MCF 10A (cell line): ENCODE results near the gene TNK2. TPM values are rescaled to one million over a fixed set of nuclear protein-coding genes. Genes with fewer than 3 reads are reported as not detected.

Experiments used
- BruUV-seq: library from RNA; stranded (reverse); fragments of 400-500 nt; replicated peaks from 2 replicates; lab custom pipeline; 2021; lab: Mats Ljungman, UMichigan
- CTCF ChIA-PET: fragments of 300-600 bp; sonication (Branson Sonifier 250); formaldehyde crosslinking; extraction: SDS; loops from one replicate; lab custom pipeline; 2021; ENCODE audit warnings: antibody characterized with exemption, inconsistent platforms; lab: Yijun Ruan, JAX
- POLR2A ChIA-PET: fragments of 300-600, 350-650 bp; sonication (Branson Sonifier 250); formaldehyde crosslinking; extraction: SDS; loops from one replicate; lab custom pipeline; 2020; ENCODE audit warnings: antibody characterized with exemption, inconsistent platforms; lab: Yijun Ruan, JAX
- DNase-seq: peaks from one replicate; pipeline ENCODE4 v3.0.0-alpha.2; 2018; ENCODE audit not compliant: unreplicated experiment
- H3K27ac Mint-ChIP-seq: one replicate; pipeline ENCODE4 v1.8.0; 2022; ENCODE audit warnings: mild to moderate bottlenecking, low read depth, mixed read lengths; ENCODE audit not compliant: unreplicated experiment
- H3K27me3 Mint-ChIP-seq: one replicate; pipeline ENCODE4 v1.8.0; 2022; ENCODE audit warnings: mixed read lengths; ENCODE audit not compliant: insufficient read depth, unreplicated experiment
- H3K36me3 Mint-ChIP-seq: one replicate; pipeline ENCODE4 v1.8.0; 2022; ENCODE audit warnings: mild to moderate bottlenecking, moderate library complexity, mixed read lengths; ENCODE audit not compliant: insufficient read depth, unreplicated experiment
- H3K4me1 Mint-ChIP-seq: one replicate; pipeline ENCODE4 v1.8.0; 2022; ENCODE audit warnings: mixed read lengths; ENCODE audit not compliant: insufficient read depth, unreplicated experiment
- H3K4me3 Mint-ChIP-seq: one replicate; pipeline ENCODE4 v1.8.0; 2022; ENCODE audit warnings: mild to moderate bottlenecking, moderate library complexity, mixed read lengths; ENCODE audit not compliant: unreplicated experiment
- H3K9me3 Mint-ChIP-seq: one replicate; pipeline ENCODE4 v1.8.0; 2022; ENCODE audit warnings: mixed read lengths; ENCODE audit not compliant: unreplicated experiment
- intact Hi-C: fragments of 100-400 bp; cut with micrococcal nuclease; formaldehyde crosslinking; loops from 2 replicates; pipeline ENCODE4 v1.14.1; 2022
- total RNA-seq: library from RNA; stranded (reverse); gene quantifications from 2 replicates; pipeline ENCODE4 v1.2.3, GENCODE V29; 2022
- TF ChIP-seq, protein P1 (sequence below): fragments of 200-600 bp; IDR thresholded peaks from one replicate; pipeline ENCODE4 v1.8.0; 2022; ENCODE audit warnings: antibody characterized with exemption, mild to moderate bottlenecking; ENCODE audit not compliant: unreplicated experiment

The TNK2 gene
- total RNA-seq, 1 experiment from 2014 or later = 75.8 TPM

- Mint-ChIP-seq H3K36me3 (peaks cover 32% of the 10 kb centered on the region), H3K27me3 (no peaks in the 10 kb centered on the region), H3K27ac (no peak overlapping the region), H3K4me3 (no peak overlapping the region), H3K4me1 (no peaks in the 10 kb centered on the region), H3K9me3 (no peaks in the 10 kb centered on the region)
- no TSS peak for BruUV-seq
- POLR2A ChIA-PET = no interaction called here
- TF ChIP-seq, protein P1, sequence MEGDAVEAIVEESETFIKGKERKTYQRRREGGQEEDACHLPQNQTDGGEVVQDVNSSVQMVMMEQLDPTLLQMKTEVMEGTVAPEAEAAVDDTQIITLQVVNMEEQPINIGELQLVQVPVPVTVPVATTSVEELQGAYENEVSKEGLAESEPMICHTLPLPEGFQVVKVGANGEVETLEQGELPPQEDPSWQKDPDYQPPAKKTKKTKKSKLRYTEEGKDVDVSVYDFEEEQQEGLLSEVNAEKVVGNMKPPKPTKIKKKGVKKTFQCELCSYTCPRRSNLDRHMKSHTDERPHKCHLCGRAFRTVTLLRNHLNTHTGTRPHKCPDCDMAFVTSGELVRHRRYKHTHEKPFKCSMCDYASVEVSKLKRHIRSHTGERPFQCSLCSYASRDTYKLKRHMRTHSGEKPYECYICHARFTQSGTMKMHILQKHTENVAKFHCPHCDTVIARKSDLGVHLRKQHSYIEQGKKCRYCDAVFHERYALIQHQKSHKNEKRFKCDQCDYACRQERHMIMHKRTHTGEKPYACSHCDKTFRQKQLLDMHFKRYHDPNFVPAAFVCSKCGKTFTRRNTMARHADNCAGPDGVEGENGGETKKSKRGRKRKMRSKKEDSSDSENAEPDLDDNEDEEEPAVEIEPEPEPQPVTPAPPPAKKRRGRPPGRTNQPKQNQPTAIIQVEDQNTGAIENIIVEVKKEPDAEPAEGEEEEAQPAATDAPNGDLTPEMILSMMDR = no peak
- DNase-seq = no peak
- intact Hi-C loops = no loop called here
- CTCF ChIA-PET = interaction anchor here (1.1 to 1.3 kb wide), 2 partner anchors 11 to 28 kb away, joined by 5 to 6 read pairs; no protein-coding TSS in a partner anchor
These were observed 24.6 kb downstream of the TNK2 start for GRCh38 chr3:195883801-195884200.

GRCh38 chr3:195883160-195883559 is 25.2 kb downstream of the TNK2 start:
- H3K27me3 Mint-ChIP-seq = no peaks in the 10 kb centered on the region
- no peaks in the 10 kb centered on the region for H3K9me3 Mint-ChIP-seq
- intact Hi-C loops = no loop called here
- TF ChIP-seq, protein P1 = no peak
- ChIA-PET POLR2A (no interaction called here), CTCF (interaction anchor here (1.3 kb wide), 1 partner anchor 11 kb away, joined by 5 read pairs; no protein-coding TSS in a partner anchor)
- H3K27ac Mint-ChIP-seq = no peak overlapping the region
- no TSS peak for BruUV-seq
- peaks cover 38% of the 10 kb centered on the region for H3K36me3 Mint-ChIP-seq
- H3K4me1 Mint-ChIP-seq = no peaks in the 10 kb centered on the region
- no peak for DNase-seq
- no peak overlapping the region for H3K4me3 Mint-ChIP-seq

DNA sequence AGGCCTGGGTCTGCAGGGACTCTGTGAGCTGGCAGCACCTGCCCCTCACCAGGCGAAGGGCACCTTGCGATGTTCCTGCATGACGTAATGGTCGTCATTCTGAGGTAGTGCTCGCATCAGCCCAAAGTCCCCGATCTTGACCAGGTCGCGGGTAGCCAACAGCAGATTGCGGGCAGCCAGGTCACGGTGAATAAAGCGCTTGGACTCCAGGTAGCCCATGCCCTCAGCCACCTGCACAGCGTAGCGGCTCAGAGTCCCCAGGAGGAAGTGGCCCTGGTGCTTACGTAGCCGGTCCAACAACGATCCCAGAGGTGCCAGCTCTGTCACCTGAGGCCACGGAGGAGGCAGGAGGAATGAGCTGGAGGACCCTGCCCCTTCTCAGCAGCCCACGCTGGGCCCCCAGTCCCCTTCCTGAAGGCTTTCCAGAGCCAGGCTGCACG is 26.3 kb downstream of the TNK2 start:
- peaks cover 42% of the 10 kb centered on the region for H3K36me3 Mint-ChIP-seq
- H3K27me3 Mint-ChIP-seq = no peaks in the 10 kb centered on the region
- ChIA-PET CTCF (no interaction called here), POLR2A (no interaction called here)
- intact Hi-C loops = no loop called here
- peaks cover 7% of the 10 kb centered on the region for H3K4me1 Mint-ChIP-seq
- no peaks in the 10 kb centered on the region for H3K9me3 Mint-ChIP-seq
- H3K4me3 Mint-ChIP-seq = no peak overlapping the region
- no peak overlapping the region for H3K27ac Mint-ChIP-seq
- TF ChIP-seq, protein P1 = no peak
- BruUV-seq = no TSS peak
- DNase-seq = no peak

- no TSS peak for BruUV-seq
- H3K4me1 Mint-ChIP-seq = peaks cover 10% of the 10 kb centered on the region
- H3K9me3 Mint-ChIP-seq = no peaks in the 10 kb centered on the region
- H3K36me3 Mint-ChIP-seq = peaks cover 43% of the 10 kb centered on the region
- no peak for DNase-seq
- TF ChIP-seq, protein P1 = no peak
- intact Hi-C loops = no loop called here
- ChIA-PET CTCF (no interaction called here), POLR2A (no interaction called here)
- no peaks in the 10 kb centered on the region for H3K27me3 Mint-ChIP-seq
- no peak overlapping the region for H3K27ac Mint-ChIP-seq
- no peak overlapping the region for H3K4me3 Mint-ChIP-seq
These were observed 26.9 kb downstream of the TNK2 start for GRCh38 chr3:195881276-195881988.
